ENCODE data around the gene DNAJB6.

Gene DNAJB6

GRCh38 chr7:157428554-157428945, 91.7 kb downstream of the DNAJB6 start:
- DNase-seq (ENCODE audit: low spot score), result no peak

GRCh38 chr7:157429001-157429679, 92.3 kb downstream of the DNAJB6 start:
- DNase-seq (ENCODE audit: low spot score), result no peak

- DNase-seq (ENCODE audit: low spot score), result no peak
These were observed 92.9 kb downstream of the DNAJB6 start for GRCh38 chr7:157429680-157430224.

- DNase-seq (ENCODE audit: low spot score), result no peak
These were observed 93.9 kb downstream of the DNAJB6 start for GRCh38 chr7:157430721-157431120.

GRCh38 chr7:157431173-157431950, 94.6 kb downstream of the DNAJB6 start:
- no peak for DNase-seq (ENCODE audit: low spot score)

- DNase-seq (ENCODE audit: low spot score), result no peak
These were observed 95.2 kb downstream of the DNAJB6 start for GRCh38 chr7:157431951-157432540.

- DNase-seq (ENCODE audit: low spot score), result peak; percentile 60
These were observed 95.7 kb downstream of the DNAJB6 start for GRCh38 chr7:157432541-157432956.

GRCh38 chr7:157432957-157433576, 96.3 kb downstream of the DNAJB6 start:
- peak; percentile 27 for DNase-seq (ENCODE audit: low spot score)

- DNase-seq (ENCODE audit: low spot score), result no peak
These were observed 96.8 kb downstream of the DNAJB6 start for GRCh38 chr7:157433628-157434027.

- no peak for DNase-seq (ENCODE audit: low spot score)
These were observed 97.4 kb downstream of the DNAJB6 start for GRCh38 chr7:157434231-157434630.

- no peak for DNase-seq (ENCODE audit: low spot score)
These were observed 97.9 kb downstream of the DNAJB6 start for GRCh38 chr7:157434701-157435100.

GRCh38 chr7:157436076-157436475, 99.3 kb downstream of the DNAJB6 start:
- DNase-seq (ENCODE audit: low spot score), result no peak

- DNase-seq (ENCODE audit: low spot score), result no peak
These were observed 100.1 kb downstream of the DNAJB6 start for GRCh38 chr7:157436763-157437480.

- no peak for DNase-seq (ENCODE audit: low spot score)
These were observed 100.8 kb downstream of the DNAJB6 start for GRCh38 chr7:157437519-157438061.

GRCh38 chr7:157438121-157439025, 101.6 kb downstream of the DNAJB6 start:
- no peak for DNase-seq (ENCODE audit: low spot score)

- DNase-seq (ENCODE audit: low spot score), result no peak
These were observed 102.3 kb downstream of the DNAJB6 start for GRCh38 chr7:157439149-157439548.

GRCh38 chr7:157439761-157440160, 103.0 kb downstream of the DNAJB6 start:
- no peak for DNase-seq (ENCODE audit: low spot score)

- DNase-seq (ENCODE audit: low spot score), result no peak
These were observed 103.7 kb downstream of the DNAJB6 start for GRCh38 chr7:157440346-157441022.

- DNase-seq (ENCODE audit: low spot score), result no peak
These were observed 104.2 kb downstream of the DNAJB6 start for GRCh38 chr7:157441023-157441399.

GRCh38 chr7:157442456-157442855, 105.7 kb downstream of the DNAJB6 start:
- DNase-seq (ENCODE audit: low spot score), result no peak

All from kidney capillary endothelial cell (primary cell).